H1 (cell line): ENCODE data around the gene DRC3. TPM values are rescaled to one million over a fixed set of nuclear protein-coding genes. Genes with fewer than 3 reads are reported as not detected.

Experiments used
- MAFK ChIP-seq: IDR thresholded peaks from 2 replicates; pipeline ENCODE4 v1.6.1; 2012; ENCODE audit warnings: low read depth, mild to moderate bottlenecking, improper control_type of control experiment, low read length
- TCF12 ChIP-seq: IDR thresholded peaks from 2 replicates; pipeline ENCODE4 v1.6.1; 2011; ENCODE audit warnings: low read depth, mild to moderate bottlenecking, low read length
- polyA plus RNA-seq, 7 experiments: library from polyadenylated mRNA; depleted of rRNA in 3 of 7; stranded (reverse) in 5 of 7; unstranded in 2 of 7; fragments of >200 nt in 5 of 7; fragments of 200-250 nt in 2 of 7; gene quantifications; 1 replicate in 5 of 7; 2 replicates in 1 of 7; 4 replicates in 1 of 7; pipeline versions ENCODE4 v1.2.1 to v1.2.3, GENCODE V29; 2011 to 2013; ENCODE audit warnings: missing spikeins in 2 of 7, mixed read lengths in 2 of 7
- total RNA-seq: library from RNA; stranded (reverse); fragmentation: NEBNext Ultra II Directional; extraction: Animal tissue kit (Norgen Biotek cat#: 25700); gene quantifications from 2 replicates; pipeline ENCODE4 v1.2.1, GENCODE V29; 2021
- TF ChIP-seq, protein P1 (sequence below): fragments of 300-600 bp; sonication (generic); IDR thresholded peaks from 2 replicates; pipeline ENCODE4 v1.7.1; 2012; ENCODE audit warnings: low read length, moderate library complexity, mild to moderate bottlenecking, inconsistent platforms; ENCODE audit not compliant: insufficient replicate concordance

DRC3 gene
- total and polyA plus RNA-seq, 2 of the 8 experiments (the other 6 are each of a cell fraction or from before 2014, with no cell fraction given): 0.59 TPM; not detected in 1

DNA sequence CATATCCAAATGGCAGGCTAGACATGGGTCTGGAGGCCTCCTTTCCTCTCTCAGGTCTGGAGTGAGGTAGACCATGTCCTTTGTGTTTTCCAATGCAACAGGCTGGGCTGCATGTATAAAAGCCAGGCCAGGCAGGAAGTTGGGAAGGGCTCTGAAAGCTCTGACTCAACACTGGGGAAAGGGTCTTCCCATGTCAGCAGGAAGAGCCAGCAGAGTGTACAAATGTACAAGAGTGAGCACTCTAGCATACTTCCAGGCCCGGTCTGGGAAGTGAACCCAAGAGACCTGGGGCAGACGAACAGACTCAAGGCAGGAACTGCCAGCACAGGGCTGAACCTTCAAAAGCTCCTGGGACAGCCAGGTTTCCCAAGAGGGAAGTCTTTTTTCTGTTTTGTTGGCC is 59.3 kb downstream of the DRC3 start (continued):
- TF ChIP-seq, protein P1, sequence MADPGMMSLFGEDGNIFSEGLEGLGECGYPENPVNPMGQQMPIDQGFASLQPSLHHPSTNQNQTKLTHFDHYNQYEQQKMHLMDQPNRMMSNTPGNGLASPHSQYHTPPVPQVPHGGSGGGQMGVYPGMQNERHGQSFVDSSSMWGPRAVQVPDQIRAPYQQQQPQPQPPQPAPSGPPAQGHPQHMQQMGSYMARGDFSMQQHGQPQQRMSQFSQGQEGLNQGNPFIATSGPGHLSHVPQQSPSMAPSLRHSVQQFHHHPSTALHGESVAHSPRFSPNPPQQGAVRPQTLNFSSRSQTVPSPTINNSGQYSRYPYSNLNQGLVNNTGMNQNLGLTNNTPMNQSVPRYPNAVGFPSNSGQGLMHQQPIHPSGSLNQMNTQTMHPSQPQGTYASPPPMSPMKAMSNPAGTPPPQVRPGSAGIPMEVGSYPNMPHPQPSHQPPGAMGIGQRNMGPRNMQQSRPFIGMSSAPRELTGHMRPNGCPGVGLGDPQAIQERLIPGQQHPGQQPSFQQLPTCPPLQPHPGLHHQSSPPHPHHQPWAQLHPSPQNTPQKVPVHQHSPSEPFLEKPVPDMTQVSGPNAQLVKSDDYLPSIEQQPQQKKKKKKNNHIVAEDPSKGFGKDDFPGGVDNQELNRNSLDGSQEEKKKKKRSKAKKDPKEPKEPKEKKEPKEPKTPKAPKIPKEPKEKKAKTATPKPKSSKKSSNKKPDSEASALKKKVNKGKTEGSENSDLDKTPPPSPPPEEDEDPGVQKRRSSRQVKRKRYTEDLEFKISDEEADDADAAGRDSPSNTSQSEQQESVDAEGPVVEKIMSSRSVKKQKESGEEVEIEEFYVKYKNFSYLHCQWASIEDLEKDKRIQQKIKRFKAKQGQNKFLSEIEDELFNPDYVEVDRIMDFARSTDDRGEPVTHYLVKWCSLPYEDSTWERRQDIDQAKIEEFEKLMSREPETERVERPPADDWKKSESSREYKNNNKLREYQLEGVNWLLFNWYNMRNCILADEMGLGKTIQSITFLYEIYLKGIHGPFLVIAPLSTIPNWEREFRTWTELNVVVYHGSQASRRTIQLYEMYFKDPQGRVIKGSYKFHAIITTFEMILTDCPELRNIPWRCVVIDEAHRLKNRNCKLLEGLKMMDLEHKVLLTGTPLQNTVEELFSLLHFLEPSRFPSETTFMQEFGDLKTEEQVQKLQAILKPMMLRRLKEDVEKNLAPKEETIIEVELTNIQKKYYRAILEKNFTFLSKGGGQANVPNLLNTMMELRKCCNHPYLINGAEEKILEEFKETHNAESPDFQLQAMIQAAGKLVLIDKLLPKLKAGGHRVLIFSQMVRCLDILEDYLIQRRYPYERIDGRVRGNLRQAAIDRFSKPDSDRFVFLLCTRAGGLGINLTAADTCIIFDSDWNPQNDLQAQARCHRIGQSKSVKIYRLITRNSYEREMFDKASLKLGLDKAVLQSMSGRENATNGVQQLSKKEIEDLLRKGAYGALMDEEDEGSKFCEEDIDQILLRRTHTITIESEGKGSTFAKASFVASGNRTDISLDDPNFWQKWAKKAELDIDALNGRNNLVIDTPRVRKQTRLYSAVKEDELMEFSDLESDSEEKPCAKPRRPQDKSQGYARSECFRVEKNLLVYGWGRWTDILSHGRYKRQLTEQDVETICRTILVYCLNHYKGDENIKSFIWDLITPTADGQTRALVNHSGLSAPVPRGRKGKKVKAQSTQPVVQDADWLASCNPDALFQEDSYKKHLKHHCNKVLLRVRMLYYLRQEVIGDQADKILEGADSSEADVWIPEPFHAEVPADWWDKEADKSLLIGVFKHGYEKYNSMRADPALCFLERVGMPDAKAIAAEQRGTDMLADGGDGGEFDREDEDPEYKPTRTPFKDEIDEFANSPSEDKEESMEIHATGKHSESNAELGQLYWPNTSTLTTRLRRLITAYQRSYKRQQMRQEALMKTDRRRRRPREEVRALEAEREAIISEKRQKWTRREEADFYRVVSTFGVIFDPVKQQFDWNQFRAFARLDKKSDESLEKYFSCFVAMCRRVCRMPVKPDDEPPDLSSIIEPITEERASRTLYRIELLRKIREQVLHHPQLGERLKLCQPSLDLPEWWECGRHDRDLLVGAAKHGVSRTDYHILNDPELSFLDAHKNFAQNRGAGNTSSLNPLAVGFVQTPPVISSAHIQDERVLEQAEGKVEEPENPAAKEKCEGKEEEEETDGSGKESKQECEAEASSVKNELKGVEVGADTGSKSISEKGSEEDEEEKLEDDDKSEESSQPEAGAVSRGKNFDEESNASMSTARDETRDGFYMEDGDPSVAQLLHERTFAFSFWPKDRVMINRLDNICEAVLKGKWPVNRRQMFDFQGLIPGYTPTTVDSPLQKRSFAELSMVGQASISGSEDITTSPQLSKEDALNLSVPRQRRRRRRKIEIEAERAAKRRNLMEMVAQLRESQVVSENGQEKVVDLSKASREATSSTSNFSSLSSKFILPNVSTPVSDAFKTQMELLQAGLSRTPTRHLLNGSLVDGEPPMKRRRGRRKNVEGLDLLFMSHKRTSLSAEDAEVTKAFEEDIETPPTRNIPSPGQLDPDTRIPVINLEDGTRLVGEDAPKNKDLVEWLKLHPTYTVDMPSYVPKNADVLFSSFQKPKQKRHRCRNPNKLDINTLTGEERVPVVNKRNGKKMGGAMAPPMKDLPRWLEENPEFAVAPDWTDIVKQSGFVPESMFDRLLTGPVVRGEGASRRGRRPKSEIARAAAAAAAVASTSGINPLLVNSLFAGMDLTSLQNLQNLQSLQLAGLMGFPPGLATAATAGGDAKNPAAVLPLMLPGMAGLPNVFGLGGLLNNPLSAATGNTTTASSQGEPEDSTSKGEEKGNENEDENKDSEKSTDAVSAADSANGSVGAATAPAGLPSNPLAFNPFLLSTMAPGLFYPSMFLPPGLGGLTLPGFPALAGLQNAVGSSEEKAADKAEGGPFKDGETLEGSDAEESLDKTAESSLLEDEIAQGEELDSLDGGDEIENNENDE: no peak
- TF ChIP-seq TCF12: no peak
- no peak for TF ChIP-seq MAFK
